ENCODE data around the gene NTNG1. TPM values are rescaled to one million over a fixed set of nuclear protein-coding genes. Genes with fewer than 3 reads are reported as not detected.

NTNG1 gene
- total RNA-seq, 1 experiment from 2014 or later, result 1.5 TPM

GRCh38 chr1:107450899-107451664 is 310.2 kb downstream of the NTNG1 start:
- Histone ChIP-seq H3K27me3 (ENCODE audit: insufficient read depth, low read length) (no peaks in the 10 kb centered on the region), H3K79me2 (ENCODE audit: insufficient read depth, low read length) (no peaks in the 10 kb centered on the region), H3K79me1 (ENCODE audit: insufficient read depth, low read depth, low read length, poor library complexity, severe bottlenecking) (no peaks in the 10 kb centered on the region), H3K18ac (ENCODE audit: insufficient read length, low read depth, low read length) (no peak overlapping the region), H3K4me2 (ENCODE audit: insufficient read depth, insufficient read length, low read length) (no peak overlapping the region), H4K5ac (ENCODE audit: insufficient read length, low read depth, low read length) (no peak overlapping the region), H2BK5ac (ENCODE audit: insufficient read length, low read length) (no peak overlapping the region), H2BK120ac (ENCODE audit: low read depth, low read length, poor library complexity, severe bottlenecking) (no peak overlapping the region), H3K9ac (ENCODE audit: extremely low read depth, insufficient read length, low read length) (no peak overlapping the region), H3K27ac (ENCODE audit: insufficient read length, low read depth, low read length) (no peak overlapping the region), H2BK20ac (ENCODE audit: low read depth, low read length, poor library complexity, severe bottlenecking) (no peak overlapping the region), H3K23ac (ENCODE audit: insufficient read length, low read depth, low read length) (no peak overlapping the region), H4K8ac (replicated peaks; ENCODE audit: insufficient read length, low read depth, low read length) (no peak overlapping the region), H2BK12ac (ENCODE audit: insufficient read length, low read depth, low read length) (no peak overlapping the region), H3T11ph (ENCODE audit: low read length) (no peak overlapping the region), H3K23me2 (ENCODE audit: insufficient read length, low read depth, low read length, poor library complexity, severe bottlenecking) (no peaks in the 10 kb centered on the region), H2BK15ac (ENCODE audit: low read depth, low read length) (no peak overlapping the region), H3K4ac (ENCODE audit: low read depth, low read length) (no peak overlapping the region), H4K91ac (ENCODE audit: insufficient read length, low read depth, low read length) (no peak overlapping the region), H4K20me1 (ENCODE audit: control insufficient read depth, insufficient read depth, insufficient read length) (no peaks in the 10 kb centered on the region), H3K4me1 (ENCODE audit: insufficient read depth, low read length) (peaks cover 2% of the 10 kb centered on the region; the same call in 1 of the 2 replicates), H2AFZ (ENCODE audit: low read length) (no peak overlapping the region), H3K56ac (ENCODE audit: insufficient read length, low read depth, low read length) (no peak overlapping the region), H3K14ac (ENCODE audit: insufficient read depth, low read length) (no peak overlapping the region), H3K9me3 (ENCODE audit: control insufficient read depth, low read depth, low read length) (no peaks in the 10 kb centered on the region), H2AK5ac (ENCODE audit: insufficient read length, low read length) (no peak overlapping the region)
- Mint-ChIP-seq H3K27me3 (ENCODE audit: low read depth) (no peaks in the 10 kb centered on the region), H3K9me3 (peaks cover 0 to 3% of the 10 kb centered on the region in 2 experiments; a peak in 1 of 5 replicates), H3K4me3 (no peak overlapping the region), H3K36me3 (ENCODE audit: insufficient read depth in 1 of 3, low read depth in 3 of 3) (peaks cover 0 to 9% (median 0%) of the 10 kb centered on the region in 3 experiments; a peak in 1 of 7 replicates), H3K27ac (no peak overlapping the region), H3K4me1 (peaks cover 20 to 24% of the 10 kb centered on the region in 2 experiments)
- no CpG with 5 or more reads among the region's 5 CpGs for WGBS (ENCODE audit: extremely low coverage, insufficient read length, low lambda C conversion rate)
- no peak for TF ChIP-seq CTCF (conservative IDR thresholded peaks at IDR 0.05)
- no peak for DNase-seq
